HEK293 (cell line): Measurements from ENCODE around the gene GNG7.
A peak's percentile ranks its signal among the peaks of the same experiment; 100 is the strongest.

ENCODE experiments used
- CTCF ChIA-PET: fragments of 350-600 bp; formaldehyde crosslinking; extraction: SDS; loops from one replicate; lab custom pipeline; 2021; ENCODE audit warnings: antibody characterized with exemption; lab: Yijun Ruan, JAX
- POLR2A ChIA-PET: fragments of 300-600 bp; formaldehyde crosslinking; extraction: SDS; loops from one replicate; lab custom pipeline; 2020; ENCODE audit warnings: antibody characterized with exemption, inconsistent platforms; lab: Yijun Ruan, JAX
- H3K27ac ChIP-seq: fragments of 200-500 bp; sonication (Bioruptor generic); 2 replicates; pipeline ENCODE4 v1.5.1; 2014; ENCODE audit warnings: low read depth, low read length, control low read depth, inconsistent platforms; ENCODE audit errors: extremely low read depth
- H3K36me3 ChIP-seq, 2 experiments: fragments of 200-500 bp in 1 of 2; sonication (Bioruptor generic) in 1 of 2; 1 replicate in 1 of 2; 2 replicates in 1 of 2; pipeline ENCODE4 v1.5.1; 2014 to 2017; ENCODE audit warnings: inconsistent platforms in 2 of 2, low read length in 2 of 2; ENCODE audit not compliant: control insufficient read depth in 2 of 2, insufficient read depth in 1 of 2
- H3K4me1 ChIP-seq: fragments of 200-500 bp; sonication (Bioruptor generic); 2 replicates; pipeline ENCODE4 v1.5.1; 2014; ENCODE audit warnings: mild to moderate bottlenecking, low read length, inconsistent platforms; ENCODE audit not compliant: control insufficient read depth, insufficient read depth
- H3K4me3 ChIP-seq: 2 replicates; pipeline ENCODE4 v1.5.1; 2011; ENCODE audit warnings: low read depth, mild to moderate bottlenecking, control low read depth, low read length, moderate library complexity
- H3K9me3 ChIP-seq: fragments of 200-500 bp; sonication (Bioruptor generic); 2 replicates; pipeline ENCODE4 v1.5.1; 2014; ENCODE audit warnings: low read depth, low read length, inconsistent platforms; ENCODE audit not compliant: control insufficient read depth, insufficient read depth
- EGR2 ChIP-seq: fragments of 450-650 bp; formaldehyde crosslinking; IDR thresholded peaks from 2 replicates; pipeline ENCODE4 v1.5.1; 2016; ENCODE audit warnings: low read depth, missing biosample characterization, missing genetic modification characterization
- GFI1B ChIP-seq: fragments of 450-650 bp; formaldehyde crosslinking; IDR thresholded peaks from 2 replicates; pipeline ENCODE4 v1.5.1; 2016; ENCODE audit warnings: missing biosample characterization, missing genetic modification characterization
- PRDM1 ChIP-seq: fragments of 450-650 bp; formaldehyde crosslinking; IDR thresholded peaks from 2 replicates; pipeline ENCODE4; 2016; ENCODE audit warnings: missing biosample characterization, missing genetic modification characterization
- ZBTB17 ChIP-seq: fragments of 450-650 bp; formaldehyde crosslinking; IDR thresholded peaks from 2 replicates; pipeline ENCODE4 v1.5.1; 2016; ENCODE audit warnings: missing biosample characterization, missing genetic modification characterization
- ZBTB21 ChIP-seq: fragments of 450-650 bp; formaldehyde crosslinking; IDR thresholded peaks from 2 replicates; pipeline ENCODE4 v1.5.1; 2017; ENCODE audit warnings: missing biosample characterization, missing genetic modification characterization
- ZBTB7A ChIP-seq: fragments of 450-650 bp; formaldehyde crosslinking; IDR thresholded peaks from 2 replicates; pipeline ENCODE4 v1.5.1; 2016; ENCODE audit warnings: low read depth, missing biosample characterization, missing genetic modification characterization
- ZFHX2 ChIP-seq: fragments of 450-650 bp; formaldehyde crosslinking; conservative IDR thresholded peaks from 2 replicates; pipeline ENCODE4 v1.5.1; 2016; ENCODE audit warnings: missing biosample characterization, missing genetic modification characterization
- ZNF221 ChIP-seq: fragments of 450-650 bp; formaldehyde crosslinking; IDR thresholded peaks from 2 replicates; pipeline ENCODE4 v1.5.1; 2017; ENCODE audit warnings: missing biosample characterization, missing genetic modification characterization, borderline replicate concordance
- ZNF223 ChIP-seq: fragments of 450-650 bp; formaldehyde crosslinking; IDR thresholded peaks from 2 replicates; pipeline ENCODE4 v1.5.1; 2016; ENCODE audit warnings: missing biosample characterization, missing genetic modification characterization
- ZNF274 ChIP-seq, 2 experiments: fragments of 200-500 bp in 1 of 2; fragments of 450-650 bp in 1 of 2; sonication (Bioruptor generic) in 1 of 2; formaldehyde crosslinking in 1 of 2; IDR thresholded peaks; 2 replicates each; pipeline versions ENCODE4 v1.5.1 to v1.6.1; 2014 to 2016; ENCODE audit warnings: borderline replicate concordance in 1 of 2, inconsistent platforms in 1 of 2, low read length in 1 of 2, missing biosample characterization in 1 of 2, missing genetic modification characterization in 1 of 2
- ZNF394 ChIP-seq: fragments of 450-650 bp; formaldehyde crosslinking; IDR thresholded peaks from 2 replicates; pipeline ENCODE4 v1.5.1; 2016; ENCODE audit warnings: missing biosample characterization, missing genetic modification characterization, mild to moderate bottlenecking, moderate library complexity, borderline replicate concordance
- ZNF529 ChIP-seq: fragments of 450-650 bp; formaldehyde crosslinking; IDR thresholded peaks from 2 replicates; pipeline ENCODE4 v1.5.1; 2017; ENCODE audit warnings: missing genetic modification characterization, missing biosample characterization; ENCODE audit not compliant: insufficient replicate concordance
- ZNF530 ChIP-seq: fragments of 450-650 bp; formaldehyde crosslinking; IDR thresholded peaks from 2 replicates; pipeline ENCODE4 v1.5.1; 2016; ENCODE audit warnings: low read depth, missing biosample characterization, missing genetic modification characterization
- ZNF629 ChIP-seq: fragments of 450-650 bp; formaldehyde crosslinking; IDR thresholded peaks from 2 replicates; pipeline ENCODE4 v1.5.1; 2017; ENCODE audit warnings: missing biosample characterization, missing genetic modification characterization
- ZNF658 ChIP-seq: fragments of 450-650 bp; formaldehyde crosslinking; IDR thresholded peaks from 2 replicates; pipeline ENCODE4; 2016; ENCODE audit warnings: missing biosample characterization, missing genetic modification characterization
- ZNF701 ChIP-seq: fragments of 450-650 bp; formaldehyde crosslinking; IDR thresholded peaks from 2 replicates; pipeline ENCODE4 v1.5.1; 2016; ENCODE audit warnings: missing biosample characterization, missing genetic modification characterization
- ZNF792 ChIP-seq: fragments of 450-650 bp; formaldehyde crosslinking; IDR thresholded peaks from 2 replicates; pipeline ENCODE4 v1.5.1; 2016; ENCODE audit warnings: missing biosample characterization, missing genetic modification characterization
- ZNF830 ChIP-seq: fragments of 450-650 bp; IDR thresholded peaks from 2 replicates; pipeline ENCODE4 v1.5.0; 2018; ENCODE audit warnings: missing biosample characterization, missing genetic modification characterization, low read depth, mild to moderate bottlenecking, moderate library complexity
- ZSCAN30 ChIP-seq: fragments of 450-650 bp; IDR thresholded peaks from 2 replicates; pipeline ENCODE4 v1.5.1; 2018; ENCODE audit warnings: missing biosample characterization, mild to moderate bottlenecking, missing genetic modification characterization, moderate library complexity
- TF ChIP-seq, protein P1 (sequence below): fragments of 450-650 bp; formaldehyde crosslinking; IDR thresholded peaks from 2 replicates; pipeline ENCODE4 v1.5.1; 2016; ENCODE audit warnings: missing biosample characterization, missing genetic modification characterization
- TF ChIP-seq, protein P2 (sequence below): fragments of 450-650 bp; formaldehyde crosslinking; optimal IDR thresholded peaks from 2 replicates; pipeline ENCODE3; 2016; ENCODE audit warnings: missing biosample characterization, mild to moderate bottlenecking, missing genetic modification characterization
- TF ChIP-seq, protein P3 (sequence below): fragments of 450-650 bp; formaldehyde crosslinking; IDR thresholded peaks from 2 replicates; pipeline ENCODE4 v1.5.1; 2017; ENCODE audit warnings: missing biosample characterization, missing genetic modification characterization
- TF ChIP-seq, protein P4 (sequence below): fragments of 450-650 bp; formaldehyde crosslinking; IDR thresholded peaks from 2 replicates; pipeline ENCODE4 v1.5.1; 2016; ENCODE audit warnings: missing biosample characterization, missing genetic modification characterization

Gene GNG7

DNA sequence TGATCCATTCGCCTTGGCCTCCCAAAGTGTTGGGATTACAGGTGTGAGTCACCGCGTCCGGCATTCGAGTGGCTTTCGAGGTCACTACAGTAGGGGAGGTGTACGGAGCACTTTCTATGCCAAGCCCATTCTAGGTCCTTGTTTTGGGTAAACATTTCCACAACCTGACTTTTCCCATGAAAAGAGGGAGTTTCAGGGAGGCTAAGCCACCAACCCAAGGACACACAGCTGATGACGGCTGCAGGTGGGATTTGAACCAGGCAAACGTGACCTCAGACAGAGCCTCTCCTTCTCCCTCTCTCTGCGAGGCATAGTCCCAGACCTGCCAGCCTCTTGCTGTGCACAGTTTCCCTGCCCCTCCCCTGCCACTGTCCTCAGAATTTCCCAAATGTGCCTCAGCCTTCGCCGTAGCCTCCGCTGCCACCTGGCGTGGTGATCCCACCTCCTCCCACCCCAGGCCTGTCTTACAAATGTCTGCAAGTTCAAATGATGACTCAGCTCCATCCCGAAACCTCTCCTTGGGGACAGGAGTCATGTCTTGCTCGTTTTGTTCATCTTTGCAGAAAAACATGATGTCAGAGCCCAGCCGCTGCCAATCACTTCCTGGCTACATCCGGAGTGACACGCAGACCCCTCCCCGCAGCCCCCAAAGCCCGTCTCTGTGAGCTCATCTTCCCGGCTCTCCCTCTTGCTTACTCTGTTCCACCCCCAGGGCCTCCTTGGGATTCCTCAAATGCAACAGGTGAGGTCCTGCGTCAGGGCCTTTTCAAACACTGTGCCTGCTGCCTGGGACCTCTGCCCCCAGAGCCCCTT is 233.2 kb downstream of the GNG7 start (continued):
- TF ChIP-seq ZFHX2 (tag by site-specific recombination) (peak; percentile 30; the same call in 1 of the 2 replicates), ZNF701 (tag by site-specific recombination) (no peak), ZBTB7A (tag by site-specific recombination) (no peak), PRDM1 (tag by site-specific recombination) (no peak), ZNF223 (tag by site-specific recombination) (no peak), ZNF274 (IDR thresholded peaks at IDR 0.05; ENCODE audit: low read length) (no peak), ZNF274 (tag by site-specific recombination; IDR thresholded peaks at IDR 0.05; ENCODE audit: borderline replicate concordance) (no peak), ZNF629 (tag by site-specific recombination) (peak; percentile 76), ZNF394 (tag by site-specific recombination) (no peak), ZNF530 (no peak), ZNF221 (tag by site-specific recombination) (no peak)
- TF ChIP-seq, protein P1, sequence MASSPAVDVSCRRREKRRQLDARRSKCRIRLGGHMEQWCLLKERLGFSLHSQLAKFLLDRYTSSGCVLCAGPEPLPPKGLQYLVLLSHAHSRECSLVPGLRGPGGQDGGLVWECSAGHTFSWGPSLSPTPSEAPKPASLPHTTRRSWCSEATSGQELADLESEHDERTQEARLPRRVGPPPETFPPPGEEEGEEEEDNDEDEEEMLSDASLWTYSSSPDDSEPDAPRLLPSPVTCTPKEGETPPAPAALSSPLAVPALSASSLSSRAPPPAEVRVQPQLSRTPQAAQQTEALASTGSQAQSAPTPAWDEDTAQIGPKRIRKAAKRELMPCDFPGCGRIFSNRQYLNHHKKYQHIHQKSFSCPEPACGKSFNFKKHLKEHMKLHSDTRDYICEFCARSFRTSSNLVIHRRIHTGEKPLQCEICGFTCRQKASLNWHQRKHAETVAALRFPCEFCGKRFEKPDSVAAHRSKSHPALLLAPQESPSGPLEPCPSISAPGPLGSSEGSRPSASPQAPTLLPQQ (tag by site-specific recombination) = no peak
- TF ChIP-seq, protein P2, sequence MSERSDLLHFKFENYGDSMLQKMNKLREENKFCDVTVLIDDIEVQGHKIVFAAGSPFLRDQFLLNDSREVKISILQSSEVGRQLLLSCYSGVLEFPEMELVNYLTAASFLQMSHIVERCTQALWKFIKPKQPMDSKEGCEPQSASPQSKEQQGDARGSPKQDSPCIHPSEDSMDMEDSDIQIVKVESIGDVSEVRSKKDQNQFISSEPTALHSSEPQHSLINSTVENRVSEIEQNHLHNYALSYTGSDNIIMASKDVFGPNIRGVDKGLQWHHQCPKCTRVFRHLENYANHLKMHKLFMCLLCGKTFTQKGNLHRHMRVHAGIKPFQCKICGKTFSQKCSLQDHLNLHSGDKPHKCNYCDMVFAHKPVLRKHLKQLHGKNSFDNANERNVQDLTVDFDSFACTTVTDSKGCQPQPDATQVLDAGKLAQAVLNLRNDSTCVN (tag by site-specific recombination) = no peak

DNA sequence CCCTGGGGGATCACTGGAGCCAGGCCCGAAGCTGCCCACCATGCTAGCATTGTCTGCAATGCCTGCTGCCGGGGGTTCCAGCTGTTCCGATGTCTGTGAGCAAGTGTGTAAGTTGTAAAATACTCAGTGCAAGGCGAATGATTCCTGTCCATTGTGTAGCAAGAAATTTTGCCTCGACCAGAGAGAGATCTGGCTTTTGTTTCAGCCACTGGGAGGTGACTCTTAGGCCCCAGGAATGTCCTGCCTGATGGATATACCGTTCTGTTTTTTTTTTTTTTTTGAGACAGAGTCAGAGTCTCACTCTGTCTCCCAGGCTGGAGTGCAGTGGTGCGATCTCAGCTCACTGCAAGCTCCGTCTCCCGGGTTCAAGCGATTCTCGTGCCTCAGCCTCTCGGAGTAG is 233.9 kb downstream of the GNG7 start:
- POLR2A ChIA-PET = interaction anchor here (0.6 to 3.1 kb wide), 6 partner anchors 9 to 314 kb away, joined by 3 to 11 read pairs (median 4); no protein-coding TSS in a partner anchor
- CTCF ChIA-PET = interaction anchor here (1.9 to 3.0 kb wide), 3 partner anchors 142 to 168 kb away, joined by 9 to 16 read pairs (median 12); no protein-coding TSS in a partner anchor
- Histone ChIP-seq H3K27ac (no peak overlapping the region), H3K36me3 (no peaks in the 10 kb centered on the region), H3K4me3 (no peak overlapping the region), H3K4me1 (no peaks in the 10 kb centered on the region), H3K9me3 (no peaks in the 10 kb centered on the region)
- TF ChIP-seq, protein P3, sequence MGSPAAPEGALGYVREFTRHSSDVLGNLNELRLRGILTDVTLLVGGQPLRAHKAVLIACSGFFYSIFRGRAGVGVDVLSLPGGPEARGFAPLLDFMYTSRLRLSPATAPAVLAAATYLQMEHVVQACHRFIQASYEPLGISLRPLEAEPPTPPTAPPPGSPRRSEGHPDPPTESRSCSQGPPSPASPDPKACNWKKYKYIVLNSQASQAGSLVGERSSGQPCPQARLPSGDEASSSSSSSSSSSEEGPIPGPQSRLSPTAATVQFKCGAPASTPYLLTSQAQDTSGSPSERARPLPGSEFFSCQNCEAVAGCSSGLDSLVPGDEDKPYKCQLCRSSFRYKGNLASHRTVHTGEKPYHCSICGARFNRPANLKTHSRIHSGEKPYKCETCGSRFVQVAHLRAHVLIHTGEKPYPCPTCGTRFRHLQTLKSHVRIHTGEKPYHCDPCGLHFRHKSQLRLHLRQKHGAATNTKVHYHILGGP (tag by site-specific recombination) = no peak
- TF ChIP-seq ZSCAN30 (tag by site-specific recombination) (no peak), GFI1B (tag by site-specific recombination) (no peak), ZBTB17 (tag by site-specific recombination) (no peak), ZNF658 (tag by site-specific recombination) (no peak), ZNF529 (tag by site-specific recombination) (no peak), ZNF792 (tag by site-specific recombination) (no peak), ZNF830 (tag by site-specific recombination) (no peak), ZBTB21 (no peak), EGR2 (tag by site-specific recombination) (no peak)
- TF ChIP-seq, protein P4, sequence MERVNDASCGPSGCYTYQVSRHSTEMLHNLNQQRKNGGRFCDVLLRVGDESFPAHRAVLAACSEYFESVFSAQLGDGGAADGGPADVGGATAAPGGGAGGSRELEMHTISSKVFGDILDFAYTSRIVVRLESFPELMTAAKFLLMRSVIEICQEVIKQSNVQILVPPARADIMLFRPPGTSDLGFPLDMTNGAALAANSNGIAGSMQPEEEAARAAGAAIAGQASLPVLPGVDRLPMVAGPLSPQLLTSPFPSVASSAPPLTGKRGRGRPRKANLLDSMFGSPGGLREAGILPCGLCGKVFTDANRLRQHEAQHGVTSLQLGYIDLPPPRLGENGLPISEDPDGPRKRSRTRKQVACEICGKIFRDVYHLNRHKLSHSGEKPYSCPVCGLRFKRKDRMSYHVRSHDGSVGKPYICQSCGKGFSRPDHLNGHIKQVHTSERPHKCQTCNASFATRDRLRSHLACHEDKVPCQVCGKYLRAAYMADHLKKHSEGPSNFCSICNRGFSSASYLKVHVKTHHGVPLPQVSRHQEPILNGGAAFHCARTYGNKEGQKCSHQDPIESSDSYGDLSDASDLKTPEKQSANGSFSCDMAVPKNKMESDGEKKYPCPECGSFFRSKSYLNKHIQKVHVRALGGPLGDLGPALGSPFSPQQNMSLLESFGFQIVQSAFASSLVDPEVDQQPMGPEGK (tag by site-specific recombination) = no peak
